ENCODE measurements around the gene VMP1.
"Not testable (repeated sequence)": the region's sequence is repeated elsewhere in the genome, so short reads cannot be mapped to it uniquely, and the experiment has no call there.

GRCh38 chr17:59792458-59792823, 85.0 kb downstream of the VMP1 start:
- not testable (repeated sequence) for TF ChIP-seq CTCF (IDR thresholded peaks at IDR 0.05; ENCODE audit: insufficient read depth, low read depth, low read length); EZH2 (IDR thresholded peaks at IDR 0.05; ENCODE audit: insufficient read depth, low read length)
